ENCODE results near the gene ASCL4.

DNA sequence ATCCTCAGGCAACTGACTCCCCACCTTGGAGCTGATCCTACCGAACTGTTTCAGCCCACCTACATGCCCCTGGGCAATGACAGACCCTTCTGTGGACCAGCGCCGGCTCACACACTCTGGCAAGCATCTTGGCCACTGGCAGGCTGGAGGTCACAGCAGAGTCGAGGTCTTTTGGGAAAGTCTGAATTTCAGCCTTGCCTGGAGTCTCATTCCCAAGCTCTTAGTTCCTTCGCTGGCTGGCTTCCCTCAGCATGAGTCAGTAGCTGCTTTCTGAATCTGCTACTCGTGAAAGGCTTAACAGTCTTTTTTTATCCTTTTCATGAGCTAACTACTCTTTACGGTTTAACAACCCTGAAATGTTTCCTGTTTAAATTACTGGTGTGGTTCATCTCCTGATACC lies 44.5 kb downstream of the ASCL4 start:
- TF ChIP-seq, protein P1, sequence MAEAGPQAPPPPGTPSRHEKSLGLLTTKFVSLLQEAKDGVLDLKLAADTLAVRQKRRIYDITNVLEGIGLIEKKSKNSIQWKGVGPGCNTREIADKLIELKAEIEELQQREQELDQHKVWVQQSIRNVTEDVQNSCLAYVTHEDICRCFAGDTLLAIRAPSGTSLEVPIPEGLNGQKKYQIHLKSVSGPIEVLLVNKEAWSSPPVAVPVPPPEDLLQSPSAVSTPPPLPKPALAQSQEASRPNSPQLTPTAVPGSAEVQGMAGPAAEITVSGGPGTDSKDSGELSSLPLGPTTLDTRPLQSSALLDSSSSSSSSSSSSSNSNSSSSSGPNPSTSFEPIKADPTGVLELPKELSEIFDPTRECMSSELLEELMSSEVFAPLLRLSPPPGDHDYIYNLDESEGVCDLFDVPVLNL (CRISPR knock-in tag; IDR thresholded peaks at IDR 0.05; ENCODE audit: borderline replicate concordance, low read depth), result no peak
- TF ChIP-seq, protein P2, sequence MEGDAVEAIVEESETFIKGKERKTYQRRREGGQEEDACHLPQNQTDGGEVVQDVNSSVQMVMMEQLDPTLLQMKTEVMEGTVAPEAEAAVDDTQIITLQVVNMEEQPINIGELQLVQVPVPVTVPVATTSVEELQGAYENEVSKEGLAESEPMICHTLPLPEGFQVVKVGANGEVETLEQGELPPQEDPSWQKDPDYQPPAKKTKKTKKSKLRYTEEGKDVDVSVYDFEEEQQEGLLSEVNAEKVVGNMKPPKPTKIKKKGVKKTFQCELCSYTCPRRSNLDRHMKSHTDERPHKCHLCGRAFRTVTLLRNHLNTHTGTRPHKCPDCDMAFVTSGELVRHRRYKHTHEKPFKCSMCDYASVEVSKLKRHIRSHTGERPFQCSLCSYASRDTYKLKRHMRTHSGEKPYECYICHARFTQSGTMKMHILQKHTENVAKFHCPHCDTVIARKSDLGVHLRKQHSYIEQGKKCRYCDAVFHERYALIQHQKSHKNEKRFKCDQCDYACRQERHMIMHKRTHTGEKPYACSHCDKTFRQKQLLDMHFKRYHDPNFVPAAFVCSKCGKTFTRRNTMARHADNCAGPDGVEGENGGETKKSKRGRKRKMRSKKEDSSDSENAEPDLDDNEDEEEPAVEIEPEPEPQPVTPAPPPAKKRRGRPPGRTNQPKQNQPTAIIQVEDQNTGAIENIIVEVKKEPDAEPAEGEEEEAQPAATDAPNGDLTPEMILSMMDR (IDR thresholded peaks at IDR 0.05), result no peak
- TF ChIP-seq, protein P3, sequence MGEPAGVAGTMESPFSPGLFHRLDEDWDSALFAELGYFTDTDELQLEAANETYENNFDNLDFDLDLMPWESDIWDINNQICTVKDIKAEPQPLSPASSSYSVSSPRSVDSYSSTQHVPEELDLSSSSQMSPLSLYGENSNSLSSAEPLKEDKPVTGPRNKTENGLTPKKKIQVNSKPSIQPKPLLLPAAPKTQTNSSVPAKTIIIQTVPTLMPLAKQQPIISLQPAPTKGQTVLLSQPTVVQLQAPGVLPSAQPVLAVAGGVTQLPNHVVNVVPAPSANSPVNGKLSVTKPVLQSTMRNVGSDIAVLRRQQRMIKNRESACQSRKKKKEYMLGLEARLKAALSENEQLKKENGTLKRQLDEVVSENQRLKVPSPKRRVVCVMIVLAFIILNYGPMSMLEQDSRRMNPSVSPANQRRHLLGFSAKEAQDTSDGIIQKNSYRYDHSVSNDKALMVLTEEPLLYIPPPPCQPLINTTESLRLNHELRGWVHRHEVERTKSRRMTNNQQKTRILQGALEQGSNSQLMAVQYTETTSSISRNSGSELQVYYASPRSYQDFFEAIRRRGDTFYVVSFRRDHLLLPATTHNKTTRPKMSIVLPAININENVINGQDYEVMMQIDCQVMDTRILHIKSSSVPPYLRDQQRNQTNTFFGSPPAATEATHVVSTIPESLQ (CRISPR knock-in tag; IDR thresholded peaks at IDR 0.05), result no peak
- TF ChIP-seq, protein P4, sequence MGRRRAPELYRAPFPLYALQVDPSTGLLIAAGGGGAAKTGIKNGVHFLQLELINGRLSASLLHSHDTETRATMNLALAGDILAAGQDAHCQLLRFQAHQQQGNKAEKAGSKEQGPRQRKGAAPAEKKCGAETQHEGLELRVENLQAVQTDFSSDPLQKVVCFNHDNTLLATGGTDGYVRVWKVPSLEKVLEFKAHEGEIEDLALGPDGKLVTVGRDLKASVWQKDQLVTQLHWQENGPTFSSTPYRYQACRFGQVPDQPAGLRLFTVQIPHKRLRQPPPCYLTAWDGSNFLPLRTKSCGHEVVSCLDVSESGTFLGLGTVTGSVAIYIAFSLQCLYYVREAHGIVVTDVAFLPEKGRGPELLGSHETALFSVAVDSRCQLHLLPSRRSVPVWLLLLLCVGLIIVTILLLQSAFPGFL (CRISPR knock-in tag; IDR thresholded peaks at IDR 0.05; ENCODE audit: borderline replicate concordance), result no peak
- TF ChIP-seq, protein P5, sequence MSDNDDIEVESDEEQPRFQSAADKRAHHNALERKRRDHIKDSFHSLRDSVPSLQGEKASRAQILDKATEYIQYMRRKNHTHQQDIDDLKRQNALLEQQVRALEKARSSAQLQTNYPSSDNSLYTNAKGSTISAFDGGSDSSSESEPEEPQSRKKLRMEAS (CRISPR knock-in tag; IDR thresholded peaks at IDR 0.05), result no peak
- TF ChIP-seq, protein P6, sequence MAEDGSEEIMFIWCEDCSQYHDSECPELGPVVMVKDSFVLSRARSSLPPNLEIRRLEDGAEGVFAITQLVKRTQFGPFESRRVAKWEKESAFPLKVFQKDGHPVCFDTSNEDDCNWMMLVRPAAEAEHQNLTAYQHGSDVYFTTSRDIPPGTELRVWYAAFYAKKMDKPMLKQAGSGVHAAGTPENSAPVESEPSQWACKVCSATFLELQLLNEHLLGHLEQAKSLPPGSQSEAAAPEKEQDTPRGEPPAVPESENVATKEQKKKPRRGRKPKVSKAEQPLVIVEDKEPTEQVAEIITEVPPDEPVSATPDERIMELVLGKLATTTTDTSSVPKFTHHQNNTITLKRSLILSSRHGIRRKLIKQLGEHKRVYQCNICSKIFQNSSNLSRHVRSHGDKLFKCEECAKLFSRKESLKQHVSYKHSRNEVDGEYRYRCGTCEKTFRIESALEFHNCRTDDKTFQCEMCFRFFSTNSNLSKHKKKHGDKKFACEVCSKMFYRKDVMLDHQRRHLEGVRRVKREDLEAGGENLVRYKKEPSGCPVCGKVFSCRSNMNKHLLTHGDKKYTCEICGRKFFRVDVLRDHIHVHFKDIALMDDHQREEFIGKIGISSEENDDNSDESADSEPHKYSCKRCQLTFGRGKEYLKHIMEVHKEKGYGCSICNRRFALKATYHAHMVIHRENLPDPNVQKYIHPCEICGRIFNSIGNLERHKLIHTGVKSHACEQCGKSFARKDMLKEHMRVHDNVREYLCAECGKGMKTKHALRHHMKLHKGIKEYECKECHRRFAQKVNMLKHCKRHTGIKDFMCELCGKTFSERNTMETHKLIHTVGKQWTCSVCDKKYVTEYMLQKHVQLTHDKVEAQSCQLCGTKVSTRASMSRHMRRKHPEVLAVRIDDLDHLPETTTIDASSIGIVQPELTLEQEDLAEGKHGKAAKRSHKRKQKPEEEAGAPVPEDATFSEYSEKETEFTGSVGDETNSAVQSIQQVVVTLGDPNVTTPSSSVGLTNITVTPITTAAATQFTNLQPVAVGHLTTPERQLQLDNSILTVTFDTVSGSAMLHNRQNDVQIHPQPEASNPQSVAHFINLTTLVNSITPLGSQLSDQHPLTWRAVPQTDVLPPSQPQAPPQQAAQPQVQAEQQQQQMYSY (CRISPR knock-in tag; IDR thresholded peaks at IDR 0.05), result no peak
- no peak for TF ChIP-seq HMGA2 (CRISPR knock-in tag; IDR thresholded peaks at IDR 0.05)
